Loucy (cell line): ENCODE measurements around the gene DDO.
A peak's percentile ranks its signal among the peaks of the same experiment; 100 is the strongest.

ENCODE experiments used
- H2AFZ ChIP-seq: fragments of 200-600 bp; sonication (generic); 2 replicates; pipeline ENCODE4 v1.6.0; 2016; ENCODE audit warnings: antibody characterized with exemption, mild to moderate bottlenecking, low read length, moderate library complexity
- H3F3A ChIP-seq: fragments of 200-600 bp; 2 replicates; pipeline ENCODE4 v1.6.0; 2016; ENCODE audit warnings: antibody characterized with exemption, low read depth, mild to moderate bottlenecking
- H3K27me3 ChIP-seq: fragments of 200-600 bp; sonication (generic); 2 replicates; pipeline ENCODE4 v1.6.1; 2014; ENCODE audit warnings: low read length, mild to moderate bottlenecking; ENCODE audit not compliant: insufficient read depth, poor library complexity, severe bottlenecking
- H3K36me3 ChIP-seq: fragments of 200-600 bp; sonication (generic); 2 replicates; pipeline ENCODE4 v1.6.1; 2016; ENCODE audit warnings: low read length; ENCODE audit not compliant: insufficient read depth
- H3K4me1 ChIP-seq: fragments of 200-600 bp; sonication (generic); 2 replicates; pipeline ENCODE4 v1.5.1; 2014; ENCODE audit warnings: low read length, mild to moderate bottlenecking; ENCODE audit not compliant: insufficient read depth, poor library complexity, severe bottlenecking
- H3K4me2 ChIP-seq: fragments of 200-600 bp; sonication (generic); 2 replicates; pipeline ENCODE4 v1.6.0; 2014; ENCODE audit warnings: antibody characterized with exemption, low read length, low read depth, mild to moderate bottlenecking; ENCODE audit not compliant: poor library complexity, severe bottlenecking
- H3K4me3 ChIP-seq: fragments of 200-600 bp; sonication (generic); 2 replicates; pipeline ENCODE4 v1.5.1; 2014; ENCODE audit warnings: low read length, mild to moderate bottlenecking, mixed read lengths; ENCODE audit not compliant: poor library complexity, severe bottlenecking
- H3K79me2 ChIP-seq: fragments of 200-600 bp; sonication (generic); 2 replicates; pipeline ENCODE4 v1.6.1; 2014; ENCODE audit warnings: low read length; ENCODE audit not compliant: insufficient read depth
- H3K9ac ChIP-seq: fragments of 200-600 bp; sonication (generic); 2 replicates; pipeline ENCODE4 v1.6.0; 2014; ENCODE audit warnings: mild to moderate bottlenecking, low read depth, low read length, moderate library complexity; ENCODE audit not compliant: poor library complexity, severe bottlenecking
- H3K9me2 ChIP-seq: fragments of 200-600 bp; sonication (generic); replicated peaks from 2 replicates; pipeline ENCODE4 v1.6.1; 2016; ENCODE audit warnings: low read depth, low read length, mixed read lengths
- H3K9me3 ChIP-seq: fragments of 200-600 bp; sonication (generic); 2 replicates; pipeline ENCODE4 v1.6.1; 2014; ENCODE audit warnings: mild to moderate bottlenecking, antibody characterized with exemption, low read length, low read depth; ENCODE audit not compliant: insufficient read depth
- H4K20me1 ChIP-seq: fragments of 200-600 bp; sonication (generic); 2 replicates; pipeline ENCODE4 v1.6.0; 2014; ENCODE audit warnings: antibody characterized with exemption, low read length, mild to moderate bottlenecking; ENCODE audit not compliant: insufficient read depth, poor library complexity, severe bottlenecking
- EZH2phosphoT487 ChIP-seq: fragments of 200-600 bp; IDR thresholded peaks from 2 replicates; pipeline ENCODE4 v1.6.1; 2018; ENCODE audit warnings: antibody characterized with exemption, mild to moderate bottlenecking, moderate library complexity, borderline replicate concordance
- TF ChIP-seq, protein P1 (sequence below): fragments of 200-600 bp; sonication (generic); conservative IDR thresholded peaks from 2 replicates; pipeline ENCODE4 v1.5.1; 2014; ENCODE audit warnings: mild to moderate bottlenecking, antibody characterized with exemption, low read length

DDO gene

DNA sequence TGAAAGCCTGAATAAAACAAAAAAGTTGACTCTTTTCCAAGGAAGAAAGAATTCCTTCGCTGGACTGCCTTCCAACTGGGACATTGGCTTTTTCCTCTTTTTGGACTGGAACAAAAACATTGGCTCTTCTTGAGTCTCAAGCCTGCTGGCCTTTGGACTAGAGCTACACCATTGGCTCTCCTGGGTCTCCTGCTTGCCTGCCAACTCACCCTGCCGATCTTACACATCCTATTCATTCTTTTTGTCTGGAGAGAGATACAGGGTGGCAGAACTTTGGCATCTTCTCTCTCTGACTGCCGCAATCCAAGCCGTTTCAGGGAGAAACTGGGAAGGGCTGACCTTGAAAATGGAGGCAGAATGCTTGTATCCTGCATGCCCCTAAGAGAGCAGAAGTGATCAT is 20.2 kb downstream of the DDO start:
- Histone ChIP-seq H3K4me3 (no peak overlapping the region), H3K9me2 (no peaks in the 10 kb centered on the region), H3K4me2 (no peak overlapping the region), H3K79me2 (no peaks in the 10 kb centered on the region), H3K4me1 (peaks cover 32% of the 10 kb centered on the region), H3F3A (0 out of 2 replicates have a peak, but pooled peaks cover under 1% of the 10 kb centered on the region), H3K27me3 (no peaks in the 10 kb centered on the region), H3K36me3 (no peaks in the 10 kb centered on the region), H4K20me1 (no peaks in the 10 kb centered on the region), H3K9ac (no peak overlapping the region), H3K9me3 (no peaks in the 10 kb centered on the region), H2AFZ (peak overlapping the region; percentile 69)
- TF ChIP-seq, protein P1, sequence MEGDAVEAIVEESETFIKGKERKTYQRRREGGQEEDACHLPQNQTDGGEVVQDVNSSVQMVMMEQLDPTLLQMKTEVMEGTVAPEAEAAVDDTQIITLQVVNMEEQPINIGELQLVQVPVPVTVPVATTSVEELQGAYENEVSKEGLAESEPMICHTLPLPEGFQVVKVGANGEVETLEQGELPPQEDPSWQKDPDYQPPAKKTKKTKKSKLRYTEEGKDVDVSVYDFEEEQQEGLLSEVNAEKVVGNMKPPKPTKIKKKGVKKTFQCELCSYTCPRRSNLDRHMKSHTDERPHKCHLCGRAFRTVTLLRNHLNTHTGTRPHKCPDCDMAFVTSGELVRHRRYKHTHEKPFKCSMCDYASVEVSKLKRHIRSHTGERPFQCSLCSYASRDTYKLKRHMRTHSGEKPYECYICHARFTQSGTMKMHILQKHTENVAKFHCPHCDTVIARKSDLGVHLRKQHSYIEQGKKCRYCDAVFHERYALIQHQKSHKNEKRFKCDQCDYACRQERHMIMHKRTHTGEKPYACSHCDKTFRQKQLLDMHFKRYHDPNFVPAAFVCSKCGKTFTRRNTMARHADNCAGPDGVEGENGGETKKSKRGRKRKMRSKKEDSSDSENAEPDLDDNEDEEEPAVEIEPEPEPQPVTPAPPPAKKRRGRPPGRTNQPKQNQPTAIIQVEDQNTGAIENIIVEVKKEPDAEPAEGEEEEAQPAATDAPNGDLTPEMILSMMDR, result no peak
- no peak for TF ChIP-seq EZH2phosphoT487

DNA sequence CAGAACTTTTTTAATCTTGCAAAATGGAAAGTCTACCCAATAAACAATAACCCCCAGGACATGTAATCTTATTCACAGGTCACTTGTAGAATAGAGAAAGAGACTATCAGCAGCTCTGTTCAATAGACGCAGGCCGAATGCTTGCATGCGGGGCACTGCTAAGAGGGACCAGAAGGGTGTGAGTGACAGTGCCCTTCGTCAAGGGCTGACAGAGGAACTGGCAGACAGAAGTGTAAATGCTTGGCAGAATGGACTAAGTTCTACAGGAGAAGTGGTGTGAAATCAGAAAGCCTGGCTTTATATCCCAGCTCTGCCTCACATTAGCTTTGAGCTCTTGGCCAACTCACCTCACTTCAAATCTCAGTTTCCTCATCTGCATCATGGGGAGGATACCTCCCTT is 21.0 kb downstream of the DDO start:
- H4K20me1 ChIP-seq, result no peaks in the 10 kb centered on the region

DNA sequence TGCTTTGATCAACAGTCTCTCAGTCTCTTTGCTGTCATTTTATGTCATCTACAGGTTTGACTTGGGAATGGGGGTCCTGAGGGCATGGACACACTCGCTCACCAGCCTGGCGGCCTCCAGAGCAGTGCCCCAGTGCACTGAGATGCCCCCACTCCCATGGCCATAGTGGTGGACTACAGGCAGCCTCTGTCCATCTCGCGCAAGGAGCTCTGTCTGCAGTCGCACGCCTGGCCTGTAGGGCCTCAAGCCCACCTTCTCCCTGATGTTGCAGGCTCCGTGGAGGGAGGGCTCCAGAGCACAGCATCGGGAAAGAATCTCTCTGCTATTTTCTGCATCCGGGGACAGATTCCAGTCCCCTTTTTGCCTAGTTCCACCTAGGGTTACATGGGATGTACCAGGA is 22.6 kb downstream of the DDO start:
- Histone ChIP-seq H3K36me3 (no peaks in the 10 kb centered on the region), H3K9me3 (no peaks in the 10 kb centered on the region), H3K4me1 (peaks cover 49% of the 10 kb centered on the region), H3K9me2 (no peaks in the 10 kb centered on the region), H3F3A (peaks cover 11% of the 10 kb centered on the region; the same call in 1 of the 2 replicates), H2AFZ (no peak overlapping the region), H4K20me1 (no peaks in the 10 kb centered on the region), H3K79me2 (no peaks in the 10 kb centered on the region), H3K4me3 (no peak overlapping the region), H3K9ac (no peak overlapping the region), H3K27me3 (no peaks in the 10 kb centered on the region), H3K4me2 (no peak overlapping the region)
- no peak for TF ChIP-seq EZH2phosphoT487
- TF ChIP-seq, protein P1, result no peak

More for the DNA sequence above, 21.0 kb downstream of the DDO start:
- Histone ChIP-seq H3K36me3 (no peaks in the 10 kb centered on the region), H3F3A (peaks cover 4% of the 10 kb centered on the region; the same call in 1 of the 2 replicates), H3K27me3 (no peaks in the 10 kb centered on the region), H3K4me3 (no peak overlapping the region), H3K9me3 (no peaks in the 10 kb centered on the region), H3K4me2 (no peak overlapping the region), H3K9me2 (no peaks in the 10 kb centered on the region), H3K4me1 (peaks cover 40% of the 10 kb centered on the region), H3K9ac (no peak overlapping the region), H2AFZ (no peak overlapping the region), H3K79me2 (no peaks in the 10 kb centered on the region)
- TF ChIP-seq EZH2phosphoT487, result no peak
- TF ChIP-seq, protein P1, result no peak
